DMS153 treated with DMSO at 0.1 percent for 48 hours (cell line): ENCODE results near the gene SLC26A11.
"Not testable (repeated sequence)": the region's sequence is repeated elsewhere in the genome, so short reads cannot be mapped to it uniquely, and the experiment has no call there.

Experiments
- DNase-seq: peaks from one replicate; lab custom pipeline; 2025; ENCODE audit not compliant: unreplicated experiment; lab: John Stamatoyannopoulos, UW

Gene SLC26A11

DNA sequence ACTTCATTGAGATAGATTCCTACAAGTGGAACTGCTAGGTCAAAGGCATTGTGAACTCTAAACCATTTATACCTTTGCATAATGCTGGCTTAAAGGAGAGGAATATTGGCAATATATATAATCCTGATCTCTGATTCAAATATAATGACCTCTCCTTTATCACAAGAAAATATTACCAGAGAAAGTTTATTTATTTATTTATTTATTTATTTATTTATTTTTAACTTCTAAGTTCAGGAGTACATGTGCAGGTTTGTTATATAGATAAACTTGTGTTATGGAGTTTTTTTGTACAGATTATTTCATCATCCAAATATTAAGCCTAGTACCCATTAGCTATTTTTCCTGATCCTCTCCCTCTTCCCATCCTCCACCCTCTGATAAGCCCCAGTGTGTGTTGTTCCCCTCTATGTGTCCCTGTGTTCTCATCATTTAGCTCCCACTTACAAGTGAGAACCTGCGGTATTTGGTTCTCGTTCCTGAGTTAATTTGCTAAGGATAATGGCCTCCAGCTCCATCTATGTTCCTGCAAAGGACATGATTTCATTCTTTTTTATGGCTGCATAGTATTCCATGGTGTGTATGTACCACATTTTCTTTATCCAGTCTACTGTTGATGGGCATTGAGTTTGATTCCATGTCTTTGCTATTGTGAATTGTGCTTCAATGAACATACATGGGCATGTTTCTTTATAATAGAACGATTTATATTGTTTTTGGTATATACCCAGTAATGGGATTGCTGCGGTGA is 79.3 kb downstream of the SLC26A11 start:
- not testable (repeated sequence) for DNase-seq

- DNase-seq, result not testable (repeated sequence)
Observed at GRCh38 chr17:80300756-80301155, 80.5 kb downstream of the SLC26A11 start.
